Upper lobe of left lung (tissue), 6 donors: ENCODE results near the gene ANKHD1. TPM values are rescaled to one million over a fixed set of nuclear protein-coding genes. Genes with fewer than 3 reads are reported as not detected.
A peak's percentile ranks its signal among the peaks of the same experiment; 100 is the strongest.
"Not testable (repeated sequence)": the region's sequence is repeated elsewhere in the genome, so short reads cannot be mapped to it uniquely, and the experiment has no call there.

ENCODE experiments used
- ATAC-seq, 2 donors: fragments of 200-7000 bp; cut with Tn5 transposase; one replicate each; pipeline ENCODE4 v1.9.1; 2022; ENCODE audit warnings: mild to moderate bottlenecking in 2 of 2, moderate library complexity in 2 of 2; ENCODE audit not compliant: low FRiP score in 2 of 2
- DNase-seq, 2 donors: peaks; one replicate each; pipeline ENCODE4 v3.0.0-alpha.2; 2019 to 2020
- H3K27ac ChIP-seq, 4 donors: fragments of 200-600 bp; sonication (generic); one replicate each; pipeline ENCODE4 v1.5.1; 2016 to 2019
- H3K27me3 ChIP-seq, 4 donors: fragments of 200-600 bp; sonication (generic); one replicate each; pipeline ENCODE4 v1.5.1; 2017 to 2019
- H3K36me3 ChIP-seq, 4 donors: fragments of 200-600 bp; sonication (generic); one replicate each; pipeline ENCODE4 v1.5.1; 2016 to 2019
- H3K4me1 ChIP-seq, 4 donors: fragments of 200-600 bp; sonication (generic); one replicate each; pipeline ENCODE4 v1.5.1; 2018 to 2019
- H3K4me3 ChIP-seq, 4 donors: fragments of 200-600 bp; sonication (generic); one replicate each; pipeline ENCODE4 v1.5.1; 2017 to 2019; ENCODE audit warnings: mild to moderate bottlenecking in 2 of 4, moderate library complexity in 1 of 4
- H3K9me3 ChIP-seq, 4 donors: fragments of 200-600 bp; sonication (generic); one replicate each; pipeline ENCODE4 v1.5.1; 2018 to 2019
- CTCF ChIP-seq, 6 experiments: fragments of 450-650 bp in 4 of 6; fragments of 200-600 bp in 2 of 6; sonication (generic) in 2 of 6; IDR thresholded peaks; one replicate each; pipeline ENCODE4 v1.5.1; 2016 to 2019; ENCODE audit warnings: antibody characterized with exemption in 6 of 6
- EP300 ChIP-seq, 4 donors: sonication (generic); formaldehyde crosslinking; IDR thresholded peaks; one replicate each; pipeline ENCODE4 v1.5.1; 2017; ENCODE audit warnings: antibody characterized with exemption in 4 of 4, control low read depth in 2 of 4
- POLR2A ChIP-seq, 4 donors: fragments of 450-650 bp; IDR thresholded peaks; one replicate each; pipeline ENCODE4 v1.5.1; 2016 to 2017; ENCODE audit warnings: antibody characterized with exemption in 4 of 4, mild to moderate bottlenecking in 2 of 4
- POLR2AphosphoS5 ChIP-seq, 2 donors: sonication (generic); formaldehyde crosslinking; IDR thresholded peaks; one replicate each; pipeline ENCODE4 v1.5.1; 2017; ENCODE audit warnings: antibody characterized with exemption in 2 of 2
- WGBS, 2 donors: methylation state at CpG; one replicate each; pipeline ENCODE4 v1.1.5; 2017 to 2018; 5-methylcytosine and 5-hydroxymethylcytosine counted together
- small RNA-seq, 4 donors: library from RNA; depleted of rRNA; stranded (forward); fragments of <200 nt; gene quantifications; one replicate each; pipeline ENCODE3, GENCODE V24; 2016
- total RNA-seq, 6 donors: library from RNA; depleted of rRNA in 4 of 6; stranded (reverse); fragments of >200 nt in 4 of 6; gene quantifications; one replicate each; pipeline versions ENCODE4 v1.1.0 to v1.2.1, GENCODE V29; 2016 to 2021
- donor health status: DM: no; HTN: no; CAD: no; lungs with moderate emphysema.
- donor health status: DM: no; HTN: yes; CAD: no; lungs with severe emphysema.

The ANKHD1 gene
- total RNA-seq, 6 donors from 2014 or later, result 97.0 to 338 (median 135) TPM

- Histone ChIP-seq H3K4me1 (peaks cover 8 to 25% (median 17%) of the 10 kb centered on the region in 4 donors), H3K27ac (peak overlapping the region; percentile 35 to 77 (median 66)), H3K4me3 (no peak overlapping the region), H3K9me3 (no peaks in the 10 kb centered on the region), H3K27me3 (no peaks in the 10 kb centered on the region), H3K36me3 (no peaks in the 10 kb centered on the region)
- WGBS, 2 donors, result 47 to 57% methylated on average over 2 of the region's 2 CpGs
- ATAC-seq (peak in 1 of 2 donors; percentile 46), DNase-seq (no peak)
- TF ChIP-seq POLR2A (IDR thresholded peaks at IDR 0.05) (no peak), POLR2AphosphoS5 (IDR thresholded peaks at IDR 0.05) (no peak), EP300 (IDR thresholded peaks at IDR 0.05) (no peak), CTCF (IDR thresholded peaks at IDR 0.05) (no peak)
These were observed 175.2 kb downstream of the ANKHD1 start for GRCh38 chr5:140576776-140577201.

- H3K36me3 ChIP-seq, ATAC-seq, H3K27ac ChIP-seq, H3K4me3 ChIP-seq, DNase-seq, H3K27me3 ChIP-seq, H3K9me3 ChIP-seq: not testable (repeated sequence)
- 95 to 96% methylated on average over 6 of the region's 6 CpGs for WGBS, 2 donors
- H3K4me1 ChIP-seq, result peaks cover 8 to 25% (median 17%) of the 10 kb centered on the region in 4 donors
These were observed 177.6 kb downstream of the ANKHD1 start for GRCh38 chr5:140579188-140579747.

GRCh38 chr5:140587495-140587894 is 185.9 kb downstream of the ANKHD1 start:
- 92 to 100% methylated on average over 1 of the region's 1 CpG for WGBS, 2 donors
- H3K27ac ChIP-seq, result peak overlapping the region in 1 of 4 donors; percentile 75

GRCh38 chr5:140588311-140589070 is 186.9 kb downstream of the ANKHD1 start:
- H3K27ac ChIP-seq, result peak overlapping the region; percentile 40 to 75 (median 58)
- no peaks in the 10 kb centered on the region for H3K27me3 ChIP-seq
- no peak for TF ChIP-seq POLR2AphosphoS5 (IDR thresholded peaks at IDR 0.05)
- no peak for TF ChIP-seq EP300 (IDR thresholded peaks at IDR 0.05)
- TF ChIP-seq POLR2A (IDR thresholded peaks at IDR 0.05), result no peak
- no peak for TF ChIP-seq CTCF (IDR thresholded peaks at IDR 0.05)
- ATAC-seq (peak in 1 of 2 donors; percentile 74), DNase-seq (no peak)
- no peaks in the 10 kb centered on the region for H3K36me3 ChIP-seq
- H3K4me3 ChIP-seq, result no peak overlapping the region
- no peaks in the 10 kb centered on the region for H3K9me3 ChIP-seq
- 41 to 44% methylated on average over 5 of the region's 5 CpGs for WGBS, 2 donors
- peaks cover 12 to 24% (median 16%) of the 10 kb centered on the region in 4 donors for H3K4me1 ChIP-seq

More at GRCh38 chr5:140587495-140587894, 185.9 kb downstream of the ANKHD1 start:
- H3K9me3 ChIP-seq, result no peaks in the 10 kb centered on the region
- H3K4me1 ChIP-seq, result peaks cover 12 to 24% (median 16%) of the 10 kb centered on the region in 4 donors
- no peak overlapping the region for H3K4me3 ChIP-seq
- no peaks in the 10 kb centered on the region for H3K27me3 ChIP-seq
- TF ChIP-seq POLR2A (IDR thresholded peaks at IDR 0.05) (no peak), POLR2AphosphoS5 (IDR thresholded peaks at IDR 0.05) (no peak), CTCF (IDR thresholded peaks at IDR 0.05) (no peak), EP300 (IDR thresholded peaks at IDR 0.05) (no peak)
- DNase-seq (no peak), ATAC-seq (no peak)
- H3K36me3 ChIP-seq, result no peaks in the 10 kb centered on the region

Small RNAs within 50 kb of the gene (small RNA-seq; reads per million reads assigned to genes)
- 0 to 0.22 (median 0.10) reads per million in 4 donors for gene RF00279
- 0 reads per million in 4 donors for gene RF00443
- gene RNU4-14P, result 0 reads per million in 4 donors

Other genes with a start within 250 kb of the ANKHD1 start
- gene CYSTM1, start 226.6 kb upstream of the ANKHD1 start, total RNA-seq, result 100 to 1,000 TPM in 1 of 6 donors, 10 to 100 TPM in 5; 24.1 to 139 (median 91.9) TPM
- gene PFDN1, start 98.7 kb upstream of the ANKHD1 start, total RNA-seq, result 100 to 1,000 TPM in 2 of 6 donors, 10 to 100 TPM in 4; 44.7 to 128 (median 87.7) TPM
- 10 to 100 TPM; 10.5 to 65.0 (median 49.5) TPM for gene HBEGF, start 55.2 kb upstream of the ANKHD1 start, total RNA-seq
- under 1 TPM in 3 of 6 donors, not detected in 3; 0.15 to 0.23 (median 0.17) TPM for gene SLC4A9, start 41.6 kb upstream of the ANKHD1 start, total RNA-seq
- gene EIF4EBP3, start 145.8 kb downstream of the ANKHD1 start, total RNA-seq, result 10 to 100 TPM; 12.1 to 32.5 (median 21.0) TPM
- 10 to 100 TPM; 23.1 to 31.6 (median 29.6) TPM for gene SRA1, start 155.6 kb downstream of the ANKHD1 start, total RNA-seq
- 100 to 1,000 TPM in 1 of 6 donors, 10 to 100 TPM in 5; 14.1 to 127 (median 28.4) TPM for gene APBB3, start 162.8 kb downstream of the ANKHD1 start, total RNA-seq
- gene SLC35A4, start 163.0 kb downstream of the ANKHD1 start, total RNA-seq, result 10 to 100 TPM; 30.4 to 92.3 (median 56.7) TPM
- gene CD14, start 231.3 kb downstream of the ANKHD1 start, total RNA-seq, result 100 to 1,000 TPM in 4 of 6 donors, 10 to 100 TPM in 2; 27.3 to 195 (median 102) TPM
- 10 to 100 TPM; 11.8 to 99.7 (median 31.3) TPM for gene TMCO6, start 237.6 kb downstream of the ANKHD1 start, total RNA-seq
- 10 to 100 TPM; 26.2 to 59.6 (median 51.8) TPM for gene NDUFA2, start 245.8 kb downstream of the ANKHD1 start, total RNA-seq
- gene IK, start 246.0 kb downstream of the ANKHD1 start, total RNA-seq, result 100 to 1,000 TPM in 2 of 6 donors, 10 to 100 TPM in 4; 72.2 to 153 (median 83.5) TPM